ENCODE data around the gene FGF14.

DNA sequence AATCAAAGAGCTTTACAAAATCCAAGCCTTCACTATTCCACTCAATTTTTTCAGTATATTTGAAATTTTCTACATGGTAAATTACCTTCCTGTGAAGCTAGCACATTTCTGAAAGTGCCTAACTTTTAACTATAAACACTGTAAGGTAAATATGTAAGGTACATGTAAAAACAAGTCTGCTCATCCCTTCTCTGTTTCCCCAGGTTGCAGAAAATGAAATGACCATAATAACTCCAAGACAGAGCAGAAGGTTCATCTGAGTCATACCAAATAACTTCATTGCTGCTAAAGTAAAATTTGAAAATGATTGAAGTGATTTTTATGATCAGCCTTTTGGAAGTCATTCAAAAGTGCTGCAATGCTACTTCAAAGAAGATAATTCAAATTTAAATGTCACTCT is 28.6 kb downstream of the FGF14 start:
- TF ChIP-seq, protein P1, sequence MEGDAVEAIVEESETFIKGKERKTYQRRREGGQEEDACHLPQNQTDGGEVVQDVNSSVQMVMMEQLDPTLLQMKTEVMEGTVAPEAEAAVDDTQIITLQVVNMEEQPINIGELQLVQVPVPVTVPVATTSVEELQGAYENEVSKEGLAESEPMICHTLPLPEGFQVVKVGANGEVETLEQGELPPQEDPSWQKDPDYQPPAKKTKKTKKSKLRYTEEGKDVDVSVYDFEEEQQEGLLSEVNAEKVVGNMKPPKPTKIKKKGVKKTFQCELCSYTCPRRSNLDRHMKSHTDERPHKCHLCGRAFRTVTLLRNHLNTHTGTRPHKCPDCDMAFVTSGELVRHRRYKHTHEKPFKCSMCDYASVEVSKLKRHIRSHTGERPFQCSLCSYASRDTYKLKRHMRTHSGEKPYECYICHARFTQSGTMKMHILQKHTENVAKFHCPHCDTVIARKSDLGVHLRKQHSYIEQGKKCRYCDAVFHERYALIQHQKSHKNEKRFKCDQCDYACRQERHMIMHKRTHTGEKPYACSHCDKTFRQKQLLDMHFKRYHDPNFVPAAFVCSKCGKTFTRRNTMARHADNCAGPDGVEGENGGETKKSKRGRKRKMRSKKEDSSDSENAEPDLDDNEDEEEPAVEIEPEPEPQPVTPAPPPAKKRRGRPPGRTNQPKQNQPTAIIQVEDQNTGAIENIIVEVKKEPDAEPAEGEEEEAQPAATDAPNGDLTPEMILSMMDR (IDR thresholded peaks at IDR 0.05), result no peak
- TF ChIP-seq POLR2A (IDR thresholded peaks at IDR 0.05), result no peak

Measured in lower leg skin (tissue), 3 donors.